Keratinocyte (primary cell): ENCODE measurements around the gene SRCIN1. TPM values are rescaled to one million over a fixed set of nuclear protein-coding genes. Genes with fewer than 3 reads are reported as not detected.

Experiments used
- DNase-seq: peaks from one replicate; pipeline ENCODE4 v3.0.0-alpha.2; 2011; ENCODE audit warnings: low read depth, missing footprints, low spot score
- FAIRE-seq: peaks from 2 replicates; lab custom pipeline; 2011; peaks lifted over from hg19 to GRCh38; lab: Jason Lieb, UNC
- H2AFZ ChIP-seq: 2 replicates; pipeline ENCODE4 v1.6.0; 2012; ENCODE audit warnings: low read length, control low read depth, inconsistent platforms; ENCODE audit not compliant: control insufficient read depth
- H3K27ac ChIP-seq: 2 replicates; pipeline ENCODE4 v1.5.1; 2011; ENCODE audit warnings: low read length; ENCODE audit not compliant: control insufficient read depth, insufficient read depth
- H3K27me3 ChIP-seq: 3 replicates; pipeline ENCODE4 v1.6.0; 2011; ENCODE audit warnings: low read length; ENCODE audit not compliant: control insufficient read depth, insufficient read depth; ENCODE audit errors: extremely low read depth
- H3K36me3 ChIP-seq, 2 experiments: 2 replicates in 1 of 2; 3 replicates in 1 of 2; pipeline ENCODE4 v1.5.1; 2011; ENCODE audit warnings: low read length in 2 of 2, mild to moderate bottlenecking in 1 of 2; ENCODE audit not compliant: control insufficient read depth in 2 of 2, insufficient read depth in 2 of 2; ENCODE audit errors: extremely low read depth in 1 of 2
- H3K4me1 ChIP-seq: 3 replicates; pipeline ENCODE4 v1.5.1; 2011; ENCODE audit warnings: low read length; ENCODE audit not compliant: control insufficient read depth, insufficient read depth; ENCODE audit errors: extremely low read depth
- H3K4me2 ChIP-seq: 3 replicates; pipeline ENCODE4 v1.6.0; 2011; ENCODE audit warnings: low read depth, low read length; ENCODE audit not compliant: control insufficient read depth, insufficient read depth; ENCODE audit errors: extremely low read depth
- H3K4me3 ChIP-seq, 3 experiments: fragments of 200-600 bp in 1 of 3; sonication (generic) in 1 of 3; 2 replicates in 2 of 3; 3 replicates in 1 of 3; pipeline ENCODE4 v1.5.1; 2011 to 2016; ENCODE audit warnings: low read length in 3 of 3, mild to moderate bottlenecking in 3 of 3, control low read depth in 2 of 3, inconsistent platforms in 1 of 3, low read depth in 1 of 3, mixed read lengths in 1 of 3, mixed run types in 1 of 3, moderate library complexity in 1 of 3; ENCODE audit not compliant: control insufficient read depth in 2 of 3, insufficient read depth in 2 of 3; ENCODE audit errors: extremely low read depth in 1 of 3
- H3K79me2 ChIP-seq: 2 replicates; pipeline ENCODE4 v1.6.0; 2012; ENCODE audit warnings: low read length; ENCODE audit not compliant: control insufficient read depth, insufficient read depth
- H3K9ac ChIP-seq: 3 replicates; pipeline ENCODE4 v1.6.0; 2011; ENCODE audit warnings: low read length; ENCODE audit not compliant: control insufficient read depth, insufficient read depth; ENCODE audit errors: extremely low read depth
- H3K9me1 ChIP-seq: 3 replicates; pipeline ENCODE4 v1.6.0; 2011; ENCODE audit warnings: low read length; ENCODE audit not compliant: control insufficient read depth, insufficient read depth; ENCODE audit errors: extremely low read depth
- H3K9me3 ChIP-seq: 2 replicates; pipeline ENCODE4 v1.5.1; 2012; ENCODE audit warnings: low read depth, low read length; ENCODE audit not compliant: control insufficient read depth
- H4K20me1 ChIP-seq: 3 replicates; pipeline ENCODE4 v1.6.0; 2011; ENCODE audit warnings: low read length; ENCODE audit not compliant: control insufficient read depth, insufficient read depth; ENCODE audit errors: extremely low read depth
- EZH2 ChIP-seq: IDR thresholded peaks from one replicate; pipeline ENCODE4 v1.6.1; 2012; ENCODE audit warnings: inconsistent platforms, mild to moderate bottlenecking, low read length, moderate library complexity
- dilution Hi-C: fragments of 300-500 bp; cut with MboI; formaldehyde crosslinking; loops from one replicate; pipeline ENCODE4 v1.7.0; 2020; ENCODE audit warnings: low sequenced_read_pairs; ENCODE audit not compliant: extremely low pct_ligation_motif_present
- polyA plus RNA-seq, 5 experiments: library from polyadenylated mRNA; depleted of rRNA in 3 of 5; stranded (reverse) in 3 of 5; stranded (forward) in 1 of 5; unstranded in 1 of 5; fragments of >200 nt; gene quantifications; 1 replicate in 1 of 5; 2 replicates in 3 of 5; 3 replicates in 1 of 5; pipeline versions ENCODE4 v1.2.1 to v1.2.3, GENCODE V29; 2011 to 2012; ENCODE audit warnings: missing spikeins in 2 of 5, low read depth in 1 of 5, low replicate concordance in 1 of 5
- TF ChIP-seq, protein P1 (sequence below), 3 experiments: IDR thresholded peaks in 1 of 3; conservative IDR thresholded peaks in 1 of 3; optimal IDR thresholded peaks in 1 of 3; 2 replicates in 2 of 3; 3 replicates in 1 of 3; pipeline versions ENCODE3 to v1.5.1; 2011; ENCODE audit warnings: low read length in 3 of 3, mild to moderate bottlenecking in 3 of 3, moderate library complexity in 2 of 3, control low read depth in 1 of 3, inconsistent platforms in 1 of 3; ENCODE audit not compliant: insufficient read depth in 2 of 3; ENCODE audit errors: extremely low read depth in 1 of 3

Gene SRCIN1
- polyA plus RNA-seq, 1 donor (not counting 4 experiments of a cell fraction or from before 2014, with no cell fraction given) = 0.37 TPM

DNA sequence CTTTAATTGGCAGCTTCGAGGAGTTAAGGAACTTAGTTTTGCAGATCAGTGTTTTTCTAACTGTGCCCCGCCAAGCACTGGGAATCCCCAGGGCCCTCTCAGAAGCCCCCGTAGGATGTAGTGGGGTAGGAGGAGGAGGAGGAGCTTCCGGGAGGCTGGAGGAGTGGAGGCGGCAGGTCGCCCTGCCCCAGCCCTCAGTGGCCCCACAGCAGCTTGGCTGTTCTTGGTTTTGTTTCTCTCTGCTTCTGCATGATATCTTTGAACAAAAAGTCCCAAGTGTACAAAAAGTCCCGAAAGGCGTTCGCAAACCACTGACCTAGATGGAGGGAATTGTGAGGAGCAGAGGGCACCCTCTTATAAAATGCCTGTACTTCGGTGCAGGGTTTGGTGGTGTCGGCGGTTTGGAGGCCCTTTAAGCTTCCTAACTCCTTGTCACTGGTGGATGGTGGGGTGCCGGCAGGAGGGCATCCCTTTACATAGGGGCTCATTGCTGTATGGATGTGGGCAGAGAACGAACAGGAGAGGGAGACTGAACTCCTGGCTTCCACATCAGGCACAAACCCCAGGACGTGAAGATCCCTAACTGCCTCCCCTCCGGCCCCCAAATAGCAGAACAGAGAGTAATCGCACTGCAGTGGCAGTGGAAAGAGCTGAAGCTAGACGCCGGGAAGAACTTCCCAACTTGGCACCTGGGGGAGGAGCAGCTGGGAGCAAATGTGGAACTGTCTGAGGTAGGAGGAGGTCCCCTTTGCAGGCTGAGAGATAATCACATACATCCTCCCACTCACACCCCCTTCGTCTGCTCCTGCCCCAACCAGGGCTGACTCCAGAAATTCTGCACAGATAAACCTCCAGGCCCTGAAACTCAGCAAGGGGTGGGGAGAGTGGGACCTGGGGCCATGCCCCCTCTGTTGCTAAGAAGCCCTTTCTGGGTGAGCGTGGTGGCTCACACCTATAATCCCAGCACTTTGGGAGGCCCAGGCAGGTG, 49.0 kb upstream of the SRCIN1 start:
- FAIRE-seq = no peak

DNA sequence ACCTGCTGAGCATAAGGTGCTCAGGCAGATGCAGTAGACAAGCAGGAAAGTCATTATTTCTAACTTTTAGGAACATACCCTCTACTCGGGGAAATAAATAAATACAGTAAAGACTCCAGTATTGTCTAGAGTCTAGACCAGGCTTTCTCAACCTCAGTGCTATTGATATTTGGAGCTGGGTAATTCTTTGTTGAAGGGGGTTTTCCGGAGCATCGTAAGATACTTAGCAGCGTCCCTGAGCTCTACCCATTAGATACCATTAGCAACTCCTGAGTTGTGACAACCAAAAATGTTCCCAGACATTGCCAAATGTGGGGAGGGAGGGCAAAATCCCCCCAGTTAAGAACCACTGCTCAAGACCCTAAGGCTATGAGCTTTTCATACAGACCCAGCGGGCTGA, 47.9 kb upstream of the SRCIN1 start:
- no peaks in the 10 kb centered on the region for H3K36me3 ChIP-seq
- dilution Hi-C loops = no loop called here
- H3K79me2 ChIP-seq = no peaks in the 10 kb centered on the region
- no peaks in the 10 kb centered on the region for H3K4me1 ChIP-seq
- DNase-seq (no peak), FAIRE-seq (no peak)
- no peak overlapping the region for H3K4me2 ChIP-seq
- no peaks in the 10 kb centered on the region for H3K9me1 ChIP-seq
- no peak overlapping the region for H3K27ac ChIP-seq
- no peak overlapping the region for H3K9ac ChIP-seq
- peaks cover 20% of the 10 kb centered on the region for H3K27me3 ChIP-seq
- H3K9me3 ChIP-seq = no peaks in the 10 kb centered on the region
- no peak overlapping the region for H2AFZ ChIP-seq
- no peak overlapping the region for H3K4me3 ChIP-seq
- H4K20me1 ChIP-seq = no peaks in the 10 kb centered on the region
- TF ChIP-seq, protein P1, sequence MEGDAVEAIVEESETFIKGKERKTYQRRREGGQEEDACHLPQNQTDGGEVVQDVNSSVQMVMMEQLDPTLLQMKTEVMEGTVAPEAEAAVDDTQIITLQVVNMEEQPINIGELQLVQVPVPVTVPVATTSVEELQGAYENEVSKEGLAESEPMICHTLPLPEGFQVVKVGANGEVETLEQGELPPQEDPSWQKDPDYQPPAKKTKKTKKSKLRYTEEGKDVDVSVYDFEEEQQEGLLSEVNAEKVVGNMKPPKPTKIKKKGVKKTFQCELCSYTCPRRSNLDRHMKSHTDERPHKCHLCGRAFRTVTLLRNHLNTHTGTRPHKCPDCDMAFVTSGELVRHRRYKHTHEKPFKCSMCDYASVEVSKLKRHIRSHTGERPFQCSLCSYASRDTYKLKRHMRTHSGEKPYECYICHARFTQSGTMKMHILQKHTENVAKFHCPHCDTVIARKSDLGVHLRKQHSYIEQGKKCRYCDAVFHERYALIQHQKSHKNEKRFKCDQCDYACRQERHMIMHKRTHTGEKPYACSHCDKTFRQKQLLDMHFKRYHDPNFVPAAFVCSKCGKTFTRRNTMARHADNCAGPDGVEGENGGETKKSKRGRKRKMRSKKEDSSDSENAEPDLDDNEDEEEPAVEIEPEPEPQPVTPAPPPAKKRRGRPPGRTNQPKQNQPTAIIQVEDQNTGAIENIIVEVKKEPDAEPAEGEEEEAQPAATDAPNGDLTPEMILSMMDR (optimal IDR thresholded peaks at IDR 0.05 in 1 of 3, IDR thresholded peaks at IDR 0.05 in 1 of 3, conservative IDR thresholded peaks at IDR 0.05 in 1 of 3; ENCODE audit: extremely low read depth in 1 of 3, insufficient read depth in 2 of 3, low read length in 3 of 3) = no peak
- no peak for TF ChIP-seq EZH2

More for the DNA sequence above, 49.0 kb upstream of the SRCIN1 start:
- Histone ChIP-seq H3K4me1 (no peaks in the 10 kb centered on the region), H3K4me2 (no peak overlapping the region), H3K9me1 (no peaks in the 10 kb centered on the region), H3K36me3 (no peaks in the 10 kb centered on the region), H4K20me1 (no peaks in the 10 kb centered on the region), H3K9me3 (no peaks in the 10 kb centered on the region), H3K9ac (no peak overlapping the region), H3K27ac (no peak overlapping the region), H3K4me3 (no peak overlapping the region), H3K27me3 (peaks cover 23% of the 10 kb centered on the region), H2AFZ (no peak overlapping the region), H3K79me2 (no peaks in the 10 kb centered on the region)
- TF ChIP-seq, protein P1 (optimal IDR thresholded peaks at IDR 0.05 in 1 of 3, IDR thresholded peaks at IDR 0.05 in 1 of 3, conservative IDR thresholded peaks at IDR 0.05 in 1 of 3; ENCODE audit: extremely low read depth in 1 of 3, insufficient read depth in 2 of 3, low read length in 3 of 3) = no peak
- no peak for TF ChIP-seq EZH2
- dilution Hi-C loops = no loop called here
- no peak for DNase-seq
